ENCODE data around the gene NR2C1.

NR2C1 gene

DNA sequence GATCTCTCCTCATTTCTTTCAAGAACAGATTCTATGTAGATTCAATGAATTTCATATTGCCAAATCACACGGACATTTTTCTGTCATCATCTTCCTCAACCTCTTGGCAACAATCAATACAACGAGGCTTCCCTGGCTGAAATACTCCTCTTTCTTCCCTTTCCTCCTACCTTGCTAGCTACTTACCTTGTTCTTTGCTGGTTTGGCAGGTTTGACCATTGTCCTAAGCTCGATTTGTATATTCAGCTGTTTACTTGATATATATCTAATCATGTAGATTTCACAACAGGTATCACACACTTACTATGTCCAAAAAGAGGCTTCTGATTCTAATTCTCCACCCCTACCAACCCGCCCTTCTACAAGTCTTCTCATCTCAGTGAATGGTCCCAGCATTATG lies 93.5 kb downstream of the NR2C1 start:
- H3K27ac ChIP-seq (ENCODE audit: extremely low read depth, low read depth, low read length), result no peak overlapping the region
- H3K4me1 ChIP-seq (ENCODE audit: control insufficient read depth, insufficient read depth, low read length), result no peaks in the 10 kb centered on the region
- TF ChIP-seq ZNF391 (tag by site-specific recombination; IDR thresholded peaks at IDR 0.05; ENCODE audit: borderline replicate concordance, low read depth) (no peak), ZNF248 (tag by site-specific recombination; IDR thresholded peaks at IDR 0.05) (no peak), ZNF433 (tag by site-specific recombination; IDR thresholded peaks at IDR 0.05; ENCODE audit: low read depth) (no peak), KLF10 (tag by site-specific recombination; IDR thresholded peaks at IDR 0.05) (no peak), ZNF48 (tag by site-specific recombination; IDR thresholded peaks at IDR 0.05) (no peak), ZNF10 (tag by site-specific recombination; IDR thresholded peaks at IDR 0.05) (no peak), HIC1 (tag by site-specific recombination; IDR thresholded peaks at IDR 0.05) (no peak)
- H3K36me3 ChIP-seq (ENCODE audit: control insufficient read depth in 2 of 2, insufficient read depth in 1 of 2, low read length in 2 of 2), result no peaks in the 10 kb centered on the region; a peak in 1 of 3 replicates
- ChIA-PET POLR2A (no interaction called here), CTCF (interaction anchor here (0.7 kb wide), 1 partner anchor 85 kb away, joined by 4 read pairs; no protein-coding TSS in a partner anchor)
- no peak overlapping the region for H3K4me3 ChIP-seq (ENCODE audit: low read depth, low read length)
- no peaks in the 10 kb centered on the region for H3K9me3 ChIP-seq (ENCODE audit: control insufficient read depth, insufficient read depth, low read depth, low read length)

GRCh38 chr12:94977766-94978468 lies 95.5 kb downstream of the NR2C1 start:
- Histone ChIP-seq H3K4me1 (ENCODE audit: control insufficient read depth, insufficient read depth, low read length) (0 out of 2 replicates have a peak, but pooled peaks cover 5% of the 10 kb centered on the region), H3K36me3 (ENCODE audit: control insufficient read depth in 2 of 2, insufficient read depth in 1 of 2, low read length in 2 of 2) (no peaks in the 10 kb centered on the region), H3K27ac (ENCODE audit: extremely low read depth, low read depth, low read length) (no peak overlapping the region), H3K9me3 (ENCODE audit: control insufficient read depth, insufficient read depth, low read depth, low read length) (no peaks in the 10 kb centered on the region), H3K4me3 (ENCODE audit: low read depth, low read length) (no peak overlapping the region)
- POLR2A ChIA-PET, result no interaction called here
- TF ChIP-seq MZF1 (tag by site-specific recombination; IDR thresholded peaks at IDR 0.05; ENCODE audit: borderline replicate concordance) (no peak), HIC1 (tag by site-specific recombination; IDR thresholded peaks at IDR 0.05) (no peak), ZNF311 (tag by site-specific recombination; IDR thresholded peaks at IDR 0.05; ENCODE audit: borderline replicate concordance) (no peak), ZNF677 (tag by site-specific recombination; IDR thresholded peaks at IDR 0.05) (no peak), ZSCAN16 (tag by site-specific recombination; IDR thresholded peaks at IDR 0.05) (no peak), ZNF2 (tag by site-specific recombination; IDR thresholded peaks at IDR 0.05) (no peak), ZNF521 (tag by site-specific recombination; IDR thresholded peaks at IDR 0.05) (no peak)
- CTCF ChIA-PET, result interaction anchor here (0.6 to 0.7 kb wide), 2 partner anchors 193 to 268 kb away, joined by 3 to 4 read pairs; no protein-coding TSS in a partner anchor

GRCh38 chr12:94973221-94973620 lies 100.2 kb downstream of the NR2C1 start:
- H3K36me3 ChIP-seq (ENCODE audit: control insufficient read depth in 2 of 2, insufficient read depth in 1 of 2, low read length in 2 of 2), result peaks cover 0 to 7% of the 10 kb centered on the region in 2 experiments; a peak in 2 of 3 replicates
- H3K4me3 ChIP-seq (ENCODE audit: low read depth, low read length), result no peak overlapping the region
- H3K4me1 ChIP-seq (ENCODE audit: control insufficient read depth, insufficient read depth, low read length), result peaks cover 9% of the 10 kb centered on the region; the same call in 1 of the 2 replicates
- no peak overlapping the region for H3K27ac ChIP-seq (ENCODE audit: extremely low read depth, low read depth, low read length)
- ChIA-PET CTCF (no interaction called here), POLR2A (interaction anchor here (1.1 to 1.2 kb wide), 2 partner anchors 22 to 31 kb away, joined by 3 to 4 read pairs; partner anchors contain the start of gene NDUFA12)
- no peaks in the 10 kb centered on the region for H3K9me3 ChIP-seq (ENCODE audit: control insufficient read depth, insufficient read depth, low read depth, low read length)
- TF ChIP-seq ZBTB26 (tag by site-specific recombination; optimal IDR thresholded peaks at IDR 0.05) (no peak), ZNF548 (tag by site-specific recombination; IDR thresholded peaks at IDR 0.05) (no peak), GLIS2 (tag by site-specific recombination; IDR thresholded peaks at IDR 0.05) (no peak), ZNF2 (tag by site-specific recombination; IDR thresholded peaks at IDR 0.05) (no peak), ZNF544 (tag by site-specific recombination; IDR thresholded peaks at IDR 0.05) (no peak), ZNF146 (tag by site-specific recombination; IDR thresholded peaks at IDR 0.05) (no peak), ZNF677 (tag by site-specific recombination; IDR thresholded peaks at IDR 0.05) (no peak), ZNF223 (tag by site-specific recombination; IDR thresholded peaks at IDR 0.05) (no peak), OVOL3 (tag by site-specific recombination; IDR thresholded peaks at IDR 0.05) (no peak), ZNF292 (tag by site-specific recombination; IDR thresholded peaks at IDR 0.05; ENCODE audit: borderline replicate concordance, low read depth) (no peak), ZNF169 (tag by site-specific recombination; IDR thresholded peaks at IDR 0.05) (no peak), ZNF112 (tag by site-specific recombination; IDR thresholded peaks at IDR 0.05) (no peak), ZBTB48 (tag by site-specific recombination; IDR thresholded peaks at IDR 0.05) (no peak)

Data from HEK293 (cell line).